Measurements from ENCODE around the gene NDUFC1.
"Not testable (repeated sequence)": the region's sequence is repeated elsewhere in the genome, so short reads cannot be mapped to it uniquely, and the experiment has no call there.

The NDUFC1 gene

GRCh38 chr4:139255581-139255980, 46.7 kb downstream of the NDUFC1 start:
- H3K27me3 ChIP-seq (ENCODE audit: control insufficient read depth in 2 of 2, insufficient read depth in 2 of 2, low read length in 2 of 2); H3K9me3 ChIP-seq (ENCODE audit: control insufficient read depth in 2 of 2, low read length in 2 of 2); H3K36me3 ChIP-seq (ENCODE audit: control insufficient read depth in 2 of 2, insufficient read depth in 2 of 2, low read length in 2 of 2); H3K27ac ChIP-seq (ENCODE audit: low read depth in 2 of 2, low read length in 2 of 2); H3K4me3 ChIP-seq (ENCODE audit: low read length in 2 of 2); H3K9ac ChIP-seq (ENCODE audit: low read depth in 1 of 2, low read length in 2 of 2); H3K4me1 ChIP-seq (ENCODE audit: control insufficient read depth in 2 of 2, insufficient read depth in 2 of 2, low read length in 2 of 2): not testable (repeated sequence)

GRCh38 chr4:139253713-139254112, 48.6 kb downstream of the NDUFC1 start:
- Histone ChIP-seq H3K4me1 (ENCODE audit: control insufficient read depth in 2 of 2, insufficient read depth in 2 of 2, low read length in 2 of 2) (peaks cover 0 to 3% of the 10 kb centered on the region in 2 donors), H3K4me3 (ENCODE audit: low read length in 2 of 2) (no peak overlapping the region), H3K27ac (ENCODE audit: low read depth in 2 of 2, low read length in 2 of 2) (no peak overlapping the region), H3K9me3 (ENCODE audit: control insufficient read depth in 2 of 2, low read length in 2 of 2) (no peaks in the 10 kb centered on the region), H3K36me3 (ENCODE audit: control insufficient read depth in 2 of 2, insufficient read depth in 2 of 2, low read length in 2 of 2) (no peaks in the 10 kb centered on the region), H3K9ac (ENCODE audit: low read depth in 1 of 2, low read length in 2 of 2) (no peak overlapping the region), H3K27me3 (ENCODE audit: control insufficient read depth in 2 of 2, insufficient read depth in 2 of 2, low read length in 2 of 2) (no peaks in the 10 kb centered on the region)

GRCh38 chr4:139253046-139253445, 49.2 kb downstream of the NDUFC1 start:
- Histone ChIP-seq H3K4me3 (ENCODE audit: low read length in 2 of 2) (no peak overlapping the region), H3K9me3 (ENCODE audit: control insufficient read depth in 2 of 2, low read length in 2 of 2) (no peaks in the 10 kb centered on the region), H3K27me3 (ENCODE audit: control insufficient read depth in 2 of 2, insufficient read depth in 2 of 2, low read length in 2 of 2) (no peaks in the 10 kb centered on the region), H3K9ac (ENCODE audit: low read depth in 1 of 2, low read length in 2 of 2) (no peak overlapping the region), H3K27ac (ENCODE audit: low read depth in 2 of 2, low read length in 2 of 2) (no peak overlapping the region), H3K4me1 (ENCODE audit: control insufficient read depth in 2 of 2, insufficient read depth in 2 of 2, low read length in 2 of 2) (peaks cover 0 to 3% of the 10 kb centered on the region in 2 donors), H3K36me3 (ENCODE audit: control insufficient read depth in 2 of 2, insufficient read depth in 2 of 2, low read length in 2 of 2) (no peaks in the 10 kb centered on the region)

GRCh38 chr4:139247700-139248238, 54.5 kb downstream of the NDUFC1 start:
- Histone ChIP-seq H3K27ac (ENCODE audit: low read depth in 2 of 2, low read length in 2 of 2) (no peak overlapping the region), H3K9ac (ENCODE audit: low read depth in 1 of 2, low read length in 2 of 2) (no peak overlapping the region), H3K36me3 (ENCODE audit: control insufficient read depth in 2 of 2, insufficient read depth in 2 of 2, low read length in 2 of 2) (no peaks in the 10 kb centered on the region), H3K9me3 (ENCODE audit: control insufficient read depth in 2 of 2, low read length in 2 of 2) (no peaks in the 10 kb centered on the region), H3K4me3 (ENCODE audit: low read length in 2 of 2) (no peak overlapping the region), H3K27me3 (ENCODE audit: control insufficient read depth in 2 of 2, insufficient read depth in 2 of 2, low read length in 2 of 2) (no peaks in the 10 kb centered on the region), H3K4me1 (ENCODE audit: control insufficient read depth in 2 of 2, insufficient read depth in 2 of 2, low read length in 2 of 2) (no peaks in the 10 kb centered on the region)

- no peaks in the 10 kb centered on the region for H3K9me3 ChIP-seq (ENCODE audit: control insufficient read depth in 2 of 2, low read length in 2 of 2)
- H3K9ac ChIP-seq (ENCODE audit: low read depth in 1 of 2, low read length in 2 of 2) = no peak overlapping the region
- H3K27ac ChIP-seq (ENCODE audit: low read depth in 2 of 2, low read length in 2 of 2) = no peak overlapping the region
- H3K27me3 ChIP-seq (ENCODE audit: control insufficient read depth in 2 of 2, insufficient read depth in 2 of 2, low read length in 2 of 2) = no peaks in the 10 kb centered on the region
- no peaks in the 10 kb centered on the region for H3K4me1 ChIP-seq (ENCODE audit: control insufficient read depth in 2 of 2, insufficient read depth in 2 of 2, low read length in 2 of 2)
- no peaks in the 10 kb centered on the region for H3K36me3 ChIP-seq (ENCODE audit: control insufficient read depth in 2 of 2, insufficient read depth in 2 of 2, low read length in 2 of 2)
- no peak overlapping the region for H3K4me3 ChIP-seq (ENCODE audit: low read length in 2 of 2)
These were observed 55.0 kb downstream of the NDUFC1 start for GRCh38 chr4:139247241-139247640.

GRCh38 chr4:139246166-139246565, 56.1 kb downstream of the NDUFC1 start:
- Histone ChIP-seq H3K27me3 (ENCODE audit: control insufficient read depth in 2 of 2, insufficient read depth in 2 of 2, low read length in 2 of 2) (no peaks in the 10 kb centered on the region), H3K36me3 (ENCODE audit: control insufficient read depth in 2 of 2, insufficient read depth in 2 of 2, low read length in 2 of 2) (no peaks in the 10 kb centered on the region), H3K4me1 (ENCODE audit: control insufficient read depth in 2 of 2, insufficient read depth in 2 of 2, low read length in 2 of 2) (no peaks in the 10 kb centered on the region), H3K9ac (ENCODE audit: low read depth in 1 of 2, low read length in 2 of 2) (no peak overlapping the region), H3K27ac (ENCODE audit: low read depth in 2 of 2, low read length in 2 of 2) (no peak overlapping the region), H3K4me3 (ENCODE audit: low read length in 2 of 2) (no peak overlapping the region), H3K9me3 (ENCODE audit: control insufficient read depth in 2 of 2, low read length in 2 of 2) (no peaks in the 10 kb centered on the region)

GRCh38 chr4:139245590-139245989, 56.7 kb downstream of the NDUFC1 start:
- Histone ChIP-seq H3K9me3 (ENCODE audit: control insufficient read depth in 2 of 2, low read length in 2 of 2) (no peaks in the 10 kb centered on the region), H3K9ac (ENCODE audit: low read depth in 1 of 2, low read length in 2 of 2) (no peak overlapping the region), H3K27ac (ENCODE audit: low read depth in 2 of 2, low read length in 2 of 2) (no peak overlapping the region), H3K4me1 (ENCODE audit: control insufficient read depth in 2 of 2, insufficient read depth in 2 of 2, low read length in 2 of 2) (no peaks in the 10 kb centered on the region), H3K27me3 (ENCODE audit: control insufficient read depth in 2 of 2, insufficient read depth in 2 of 2, low read length in 2 of 2) (no peaks in the 10 kb centered on the region), H3K36me3 (ENCODE audit: control insufficient read depth in 2 of 2, insufficient read depth in 2 of 2, low read length in 2 of 2) (no peaks in the 10 kb centered on the region), H3K4me3 (ENCODE audit: low read length in 2 of 2) (no peak overlapping the region)

GRCh38 chr4:139243448-139244365, 58.6 kb downstream of the NDUFC1 start:
- Histone ChIP-seq H3K9me3 (ENCODE audit: control insufficient read depth in 2 of 2, low read length in 2 of 2) (peaks cover 0 to 3% of the 10 kb centered on the region in 2 donors), H3K4me1 (ENCODE audit: control insufficient read depth in 2 of 2, insufficient read depth in 2 of 2, low read length in 2 of 2) (no peaks in the 10 kb centered on the region), H3K36me3 (ENCODE audit: control insufficient read depth in 2 of 2, insufficient read depth in 2 of 2, low read length in 2 of 2) (no peaks in the 10 kb centered on the region), H3K27me3 (ENCODE audit: control insufficient read depth in 2 of 2, insufficient read depth in 2 of 2, low read length in 2 of 2) (no peaks in the 10 kb centered on the region), H3K27ac (ENCODE audit: low read depth in 2 of 2, low read length in 2 of 2) (no peak overlapping the region), H3K9ac (ENCODE audit: low read depth in 1 of 2, low read length in 2 of 2) (no peak overlapping the region), H3K4me3 (ENCODE audit: low read length in 2 of 2) (no peak overlapping the region)

GRCh38 chr4:139242511-139243051, 59.7 kb downstream of the NDUFC1 start:
- Histone ChIP-seq H3K27me3 (ENCODE audit: control insufficient read depth in 2 of 2, insufficient read depth in 2 of 2, low read length in 2 of 2) (no peaks in the 10 kb centered on the region), H3K27ac (ENCODE audit: low read depth in 2 of 2, low read length in 2 of 2) (no peak overlapping the region), H3K4me3 (ENCODE audit: low read length in 2 of 2) (no peak overlapping the region), H3K9me3 (ENCODE audit: control insufficient read depth in 2 of 2, low read length in 2 of 2) (peaks cover 0 to 3% of the 10 kb centered on the region in 2 donors), H3K36me3 (ENCODE audit: control insufficient read depth in 2 of 2, insufficient read depth in 2 of 2, low read length in 2 of 2) (no peaks in the 10 kb centered on the region), H3K9ac (ENCODE audit: low read depth in 1 of 2, low read length in 2 of 2) (no peak overlapping the region), H3K4me1 (ENCODE audit: control insufficient read depth in 2 of 2, insufficient read depth in 2 of 2, low read length in 2 of 2) (no peaks in the 10 kb centered on the region)

GRCh38 chr4:139241784-139242151, 60.5 kb downstream of the NDUFC1 start:
- H3K36me3 ChIP-seq (ENCODE audit: control insufficient read depth in 2 of 2, insufficient read depth in 2 of 2, low read length in 2 of 2) = no peaks in the 10 kb centered on the region
- H3K9me3 ChIP-seq (ENCODE audit: control insufficient read depth in 2 of 2, low read length in 2 of 2) = peaks cover 0 to 3% of the 10 kb centered on the region in 2 donors
- no peaks in the 10 kb centered on the region for H3K4me1 ChIP-seq (ENCODE audit: control insufficient read depth in 2 of 2, insufficient read depth in 2 of 2, low read length in 2 of 2)

More at GRCh38 chr4:139241784-139242151, 60.5 kb downstream of the NDUFC1 start:
- no peak overlapping the region for H3K4me3 ChIP-seq (ENCODE audit: low read length in 2 of 2)
- H3K27ac ChIP-seq (ENCODE audit: low read depth in 2 of 2, low read length in 2 of 2) = no peak overlapping the region
- H3K27me3 ChIP-seq (ENCODE audit: control insufficient read depth in 2 of 2, insufficient read depth in 2 of 2, low read length in 2 of 2) = no peaks in the 10 kb centered on the region
- H3K9ac ChIP-seq (ENCODE audit: low read depth in 1 of 2, low read length in 2 of 2) = no peak overlapping the region

Measured in mucosa of rectum (tissue), 2 donors.